Naive thymus-derived CD8-positive, alpha-beta T cell (primary cell): ENCODE data around the gene RDH13. TPM values are rescaled to one million over a fixed set of nuclear protein-coding genes. Genes with fewer than 3 reads are reported as not detected.
"Not testable (repeated sequence)": the region's sequence is repeated elsewhere in the genome, so short reads cannot be mapped to it uniquely, and the experiment has no call there.

ENCODE experiments used
- ATAC-seq, 2 donors: fragments of 150-1000 bp; cut with Tn5 transposase in 1 of 2; sonication (Bioruptor Pico), chemical (Tn5 transposase) in 1 of 2; 1 replicate in 1 of 2; 2 replicates in 1 of 2; pipeline ENCODE4 v1.10.0; 2021; ENCODE audit warnings: mild to moderate bottlenecking in 2 of 2, moderate library complexity in 2 of 2
- POLR2A ChIA-PET: fragments of 350-600 bp; sonication (Branson Sonifier 250); formaldehyde crosslinking; loops from one replicate; lab custom pipeline; 2021; ENCODE audit warnings: antibody characterized with exemption; lab: Charles Lee
- DNase-seq, 10 donors: peaks; one replicate each; pipeline versions ENCODE4 v3.0.0 to v3.0.0-alpha.2; 2020 to 2022
- H3K27ac Mint-ChIP-seq, 10 donors: one replicate each; pipeline ENCODE4 v1.8.0; 2020 to 2022; ENCODE audit warnings: mild to moderate bottlenecking in 10 of 10, mixed read lengths in 10 of 10, moderate library complexity in 4 of 10, inconsistent platforms in 1 of 10
- H3K27me3 Mint-ChIP-seq, 5 donors: one replicate each; pipeline ENCODE4 v1.8.0; 2021 to 2022; ENCODE audit warnings: mixed read lengths in 5 of 5
- H3K36me3 Mint-ChIP-seq, 3 donors: one replicate each; pipeline ENCODE4 v1.8.0; 2020 to 2022; ENCODE audit warnings: mixed read lengths in 3 of 3, mild to moderate bottlenecking in 2 of 3, inconsistent platforms in 1 of 3
- H3K4me1 Mint-ChIP-seq, 4 donors: one replicate each; pipeline ENCODE4 v1.8.0; 2021 to 2022; ENCODE audit warnings: mixed read lengths in 4 of 4
- H3K4me3 Mint-ChIP-seq, 10 donors: one replicate each; pipeline ENCODE4 v1.8.0; 2020 to 2022; ENCODE audit warnings: mild to moderate bottlenecking in 10 of 10, mixed read lengths in 10 of 10, moderate library complexity in 6 of 10, inconsistent platforms in 1 of 10
- H3K9me3 Mint-ChIP-seq, 9 donors: one replicate each; pipeline ENCODE4 v1.8.0; 2020 to 2022; ENCODE audit warnings: mixed read lengths in 9 of 9, mild to moderate bottlenecking in 3 of 9, inconsistent platforms in 1 of 9, moderate library complexity in 1 of 9
- polyA plus RNA-seq, 3 donors: library from polyadenylated mRNA; unstranded; fragments of 300-500 nt; fragmentation: Illumina TruSeq; gene quantifications; one replicate each; pipeline ENCODE4 v1.2.3, GENCODE V29; 2021
- total RNA-seq, 8 experiments: library from RNA in 2 of 8; stranded (reverse) in 2 of 8; gene quantifications; one replicate each; pipeline ENCODE4 v1.2.3 and lab custom pipeline; 2021 to 2026

Gene RDH13
- total and polyA plus RNA-seq, 5 experiments from 2014 or later, result 4.3 to 26.1 (median 18.0) TPM

- H3K27me3 Mint-ChIP-seq, DNase-seq, H3K27ac Mint-ChIP-seq, ATAC-seq, H3K36me3 Mint-ChIP-seq, H3K9me3 Mint-ChIP-seq, H3K4me3 Mint-ChIP-seq, POLR2A ChIA-PET: not testable (repeated sequence)
- peaks cover 16 to 21% (median 16%) of the 10 kb centered on the region in 4 donors for H3K4me1 Mint-ChIP-seq
Observed at GRCh38 chr19:55037603-55038002, 25.3 kb downstream of the RDH13 start.

DNA sequence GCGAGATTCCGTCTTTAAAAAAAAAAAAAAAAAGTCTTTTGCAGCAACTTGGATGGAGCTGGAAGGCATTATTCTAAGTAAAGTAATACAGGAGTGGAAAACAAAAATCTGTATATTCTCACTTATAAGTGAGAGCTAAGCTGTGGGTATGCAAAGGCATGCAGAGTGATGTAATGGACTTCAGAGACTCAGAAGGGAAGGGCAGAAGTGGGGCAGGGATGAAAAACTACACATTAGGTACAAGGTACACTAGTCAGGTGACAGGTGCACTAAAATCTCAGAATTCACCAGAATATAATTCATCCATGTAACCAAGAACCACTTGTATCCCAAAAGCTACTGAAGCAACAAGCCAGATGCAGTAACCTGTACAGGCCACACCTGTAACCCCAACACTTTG lies 26.9 kb downstream of the RDH13 start:
- ATAC-seq (no peak), DNase-seq (no peak)
- Mint-ChIP-seq H3K4me3 (no peak overlapping the region), H3K9me3 (peaks cover 0 to 2% (median 0%) of the 10 kb centered on the region in 9 donors), H3K27ac (no peak overlapping the region), H3K27me3 (no peaks in the 10 kb centered on the region), H3K4me1 (peaks cover under 1 to 5% (median 2%) of the 10 kb centered on the region in 4 donors), H3K36me3 (peaks cover 0 to 5% (median 1%) of the 10 kb centered on the region in 3 donors)
- POLR2A ChIA-PET, result interaction anchor here (0.7 kb wide), 1 partner anchor 607 kb away, joined by 5 read pairs; the partner anchor contains the start of gene ZNF581

DNA sequence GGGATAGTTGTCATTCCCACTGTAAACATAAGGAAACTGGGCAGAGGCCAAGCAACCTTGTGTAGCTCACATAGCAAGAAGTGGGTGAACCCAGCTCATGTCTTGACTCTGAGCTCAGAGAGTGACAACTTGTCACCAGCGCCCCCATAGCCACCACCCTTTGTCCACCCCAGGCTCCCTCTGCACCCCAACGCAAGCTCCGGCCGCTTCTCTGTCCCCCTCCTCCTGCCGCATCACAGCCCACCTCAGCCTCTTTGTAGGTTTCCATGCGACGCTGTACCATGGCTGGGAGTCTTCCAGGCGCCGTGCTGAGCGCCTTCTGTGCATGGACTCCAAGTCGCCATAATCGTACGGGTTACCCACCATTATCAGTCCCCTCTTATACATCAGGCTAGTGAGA lies 28.2 kb downstream of the RDH13 start:
- peaks cover 0 to 3% (median 2%) of the 10 kb centered on the region in 4 donors for H3K4me1 Mint-ChIP-seq
- H3K36me3 Mint-ChIP-seq, result peaks cover 0 to 3% (median under 1%) of the 10 kb centered on the region in 3 donors
- DNase-seq (no peak), ATAC-seq (no peak)
- H3K27me3 Mint-ChIP-seq, result no peaks in the 10 kb centered on the region
- H3K9me3 Mint-ChIP-seq, result no peaks in the 10 kb centered on the region
- no peak overlapping the region for H3K4me3 Mint-ChIP-seq
- POLR2A ChIA-PET, result no interaction called here
- peak overlapping the region in 1 of 10 donors; percentile 20 for H3K27ac Mint-ChIP-seq

DNA sequence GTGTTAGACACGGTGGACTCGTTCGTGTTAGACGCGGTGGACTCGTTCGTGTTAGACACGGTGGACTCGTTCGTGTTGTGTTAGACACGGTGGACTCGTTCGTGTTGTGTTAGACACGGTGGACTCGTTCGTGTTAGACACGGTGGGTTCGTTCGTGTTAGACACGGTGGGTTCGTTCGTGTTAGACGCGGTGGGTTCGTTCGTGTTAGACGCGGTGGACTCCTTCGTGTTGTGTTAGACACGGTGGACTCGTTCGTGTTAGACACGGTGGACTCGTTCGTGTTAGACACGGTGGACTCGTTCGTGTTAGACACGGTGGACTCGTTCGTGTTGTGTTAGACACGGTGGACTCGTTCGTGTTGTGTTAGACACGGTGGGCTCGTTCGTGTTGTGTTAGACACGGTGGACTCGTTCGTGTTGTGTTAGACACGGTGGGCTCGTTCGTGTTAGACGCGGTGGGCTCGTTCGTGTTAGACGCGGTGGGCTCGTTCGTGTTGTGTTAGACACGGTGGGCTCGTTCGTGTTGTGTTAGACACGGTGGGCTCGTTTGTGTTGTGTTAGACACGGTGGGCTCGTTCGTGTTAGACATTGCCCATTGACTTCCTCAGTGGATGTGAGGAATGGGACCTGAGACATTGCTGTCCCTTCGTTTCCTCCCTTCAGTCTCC lies 29.8 kb downstream of the RDH13 start:
- POLR2A ChIA-PET, DNase-seq, ATAC-seq, H3K27ac Mint-ChIP-seq, H3K36me3 Mint-ChIP-seq, H3K4me1 Mint-ChIP-seq, H3K4me3 Mint-ChIP-seq, H3K27me3 Mint-ChIP-seq, H3K9me3 Mint-ChIP-seq: not testable (repeated sequence)

- POLR2A ChIA-PET, result no interaction called here
- no peak overlapping the region for H3K4me3 Mint-ChIP-seq
- H3K27ac Mint-ChIP-seq, result no peak overlapping the region
- peaks cover 0 to 7% (median 5%) of the 10 kb centered on the region in 4 donors for H3K4me1 Mint-ChIP-seq
- H3K27me3 Mint-ChIP-seq, result no peaks in the 10 kb centered on the region
- no peak for ATAC-seq
- no peak for DNase-seq
- peaks cover 0 to 8% (median 3%) of the 10 kb centered on the region in 9 donors for H3K9me3 Mint-ChIP-seq
- H3K36me3 Mint-ChIP-seq, result peaks cover 0 to 6% (median 0%) of the 10 kb centered on the region in 3 donors
Observed at GRCh38 chr19:55032170-55032800, 30.7 kb downstream of the RDH13 start.

DNA sequence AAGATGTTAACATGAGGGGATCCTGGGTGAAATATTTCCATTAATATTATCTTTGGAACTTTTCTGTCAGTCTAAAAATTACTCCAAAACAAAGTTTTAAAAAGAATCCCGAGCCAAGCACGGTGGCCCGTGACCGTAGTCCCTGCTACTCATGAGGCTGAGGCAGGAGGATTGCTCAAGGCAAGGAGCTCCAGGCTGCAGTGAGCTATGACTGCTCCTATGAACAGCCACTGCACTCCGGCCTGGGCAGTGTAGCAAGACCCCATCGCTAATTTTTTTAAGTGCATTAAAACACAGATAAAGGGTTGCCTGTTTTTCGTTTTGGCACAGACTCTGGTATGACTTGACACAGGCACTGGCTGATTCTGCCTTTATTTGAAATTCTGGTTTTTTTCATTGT lies 31.8 kb downstream of the RDH13 start:
- no peak overlapping the region for H3K4me3 Mint-ChIP-seq
- H3K27ac Mint-ChIP-seq, result no peak overlapping the region
- H3K9me3 Mint-ChIP-seq, result peaks cover 0 to 10% (median 5%) of the 10 kb centered on the region in 9 donors
- H3K27me3 Mint-ChIP-seq, result no peaks in the 10 kb centered on the region
- DNase-seq (no peak), ATAC-seq (no peak)
- peaks cover 0 to 6% (median 3%) of the 10 kb centered on the region in 3 donors for H3K36me3 Mint-ChIP-seq
- POLR2A ChIA-PET, result interaction anchor here (0.6 kb wide), 1 partner anchor 26 kb away, joined by 3 read pairs; no protein-coding TSS in a partner anchor
- H3K4me1 Mint-ChIP-seq, result peaks cover 3 to 8% (median 6%) of the 10 kb centered on the region in 4 donors

GRCh38 chr19:55028757-55029156 lies 34.2 kb downstream of the RDH13 start:
- H3K27ac Mint-ChIP-seq, result peak overlapping the region in 3 of 10 donors; percentile 43 to 74 (median 45)
- ATAC-seq (no peak), DNase-seq (no peak)
- peaks cover 4 to 13% (median 10%) of the 10 kb centered on the region in 4 donors for H3K4me1 Mint-ChIP-seq
- no peak overlapping the region for H3K4me3 Mint-ChIP-seq
- peaks cover 0 to 27% (median 20%) of the 10 kb centered on the region in 9 donors for H3K9me3 Mint-ChIP-seq
- POLR2A ChIA-PET, result no interaction called here
- peaks cover 0 to 12% (median 3%) of the 10 kb centered on the region in 3 donors for H3K36me3 Mint-ChIP-seq
- H3K27me3 Mint-ChIP-seq, result no peaks in the 10 kb centered on the region

DNA sequence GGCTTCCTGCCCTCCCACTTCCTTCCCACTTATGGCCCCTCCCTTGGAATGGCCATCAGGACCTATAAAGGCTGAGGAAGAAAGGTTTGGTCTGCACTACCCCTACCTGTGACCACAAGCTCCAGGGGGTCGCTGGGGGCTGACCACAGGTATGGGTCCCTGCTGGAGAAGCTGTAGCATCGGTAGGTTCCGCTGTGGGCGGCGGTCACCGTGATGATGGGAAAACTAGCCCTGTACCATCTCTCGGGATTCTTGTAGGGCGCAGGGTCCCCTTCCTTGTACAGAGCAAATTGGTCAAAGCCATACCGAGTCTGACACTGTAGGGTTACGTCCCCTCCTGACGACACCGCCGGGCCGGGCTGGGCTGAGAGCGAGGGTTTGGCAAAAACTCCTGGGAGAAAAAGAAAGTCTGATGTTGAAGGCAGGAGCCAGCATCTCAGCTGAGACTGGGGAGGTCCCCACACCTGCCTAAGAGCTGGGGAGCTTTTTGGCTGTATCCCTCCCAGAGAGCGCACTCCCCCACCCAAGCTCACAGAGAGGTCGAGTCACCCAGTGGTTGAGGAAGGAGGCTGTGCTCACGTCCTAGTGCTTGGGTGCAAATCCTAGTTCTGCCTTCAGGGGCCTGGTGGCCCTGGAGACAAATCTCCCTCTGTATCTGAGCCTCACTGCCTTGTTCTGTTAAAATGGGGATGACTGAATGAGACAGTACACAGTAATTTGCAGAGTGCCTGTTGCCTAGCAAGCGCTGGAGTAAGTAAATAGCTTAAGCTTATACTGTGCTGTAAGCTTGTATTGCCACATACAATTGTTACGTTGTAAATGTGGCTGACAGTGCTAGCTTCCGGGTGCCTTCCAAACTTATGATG lies 35.2 kb downstream of the RDH13 start:
- DNase-seq (no peak), ATAC-seq (peak in 1 of 2 donors; percentile 51)
- H3K36me3 Mint-ChIP-seq, result peaks cover 0 to 17% (median 7%) of the 10 kb centered on the region in 3 donors
- POLR2A ChIA-PET, result interaction anchor here (0.8 kb wide), 1 partner anchor 35 kb away, joined by 3 read pairs; the partner anchor contains the start of gene RDH13
- peaks cover 0 to 35% (median 28%) of the 10 kb centered on the region in 9 donors for H3K9me3 Mint-ChIP-seq
- H3K27me3 Mint-ChIP-seq, result no peaks in the 10 kb centered on the region
- H3K4me1 Mint-ChIP-seq, result peaks cover 4 to 13% (median 12%) of the 10 kb centered on the region in 4 donors
- peak overlapping the region in 6 of 10 donors; percentile 19 to 85 (median 54) for H3K27ac Mint-ChIP-seq
- no peak overlapping the region for H3K4me3 Mint-ChIP-seq

DNA sequence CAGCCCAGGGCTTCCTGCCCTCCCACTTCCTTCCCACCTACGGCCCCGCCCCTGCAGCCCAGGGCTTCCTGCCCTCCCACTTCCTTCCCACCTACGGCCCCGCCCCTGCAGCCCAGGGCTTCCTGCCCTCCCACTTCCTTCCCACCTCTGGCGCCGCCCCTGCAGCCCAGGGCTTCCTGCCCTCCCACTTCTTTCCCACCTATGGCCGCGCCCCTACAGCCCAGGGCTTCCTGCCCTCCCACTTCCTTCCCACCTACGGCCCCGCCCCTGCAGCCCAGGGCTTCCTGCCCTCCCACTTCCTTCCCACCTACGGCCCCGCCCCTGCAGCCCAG lies 35.8 kb downstream of the RDH13 start:
- H3K27me3 Mint-ChIP-seq, ATAC-seq, DNase-seq, H3K27ac Mint-ChIP-seq, H3K4me3 Mint-ChIP-seq, POLR2A ChIA-PET: not testable (repeated sequence)
- Mint-ChIP-seq H3K9me3 (peaks cover 0 to 40% (median 30%) of the 10 kb centered on the region in 9 donors), H3K4me1 (peaks cover 4 to 13% (median 12%) of the 10 kb centered on the region in 4 donors), H3K36me3 (peaks cover 5 to 17% (median 13%) of the 10 kb centered on the region in 3 donors)

DNA sequence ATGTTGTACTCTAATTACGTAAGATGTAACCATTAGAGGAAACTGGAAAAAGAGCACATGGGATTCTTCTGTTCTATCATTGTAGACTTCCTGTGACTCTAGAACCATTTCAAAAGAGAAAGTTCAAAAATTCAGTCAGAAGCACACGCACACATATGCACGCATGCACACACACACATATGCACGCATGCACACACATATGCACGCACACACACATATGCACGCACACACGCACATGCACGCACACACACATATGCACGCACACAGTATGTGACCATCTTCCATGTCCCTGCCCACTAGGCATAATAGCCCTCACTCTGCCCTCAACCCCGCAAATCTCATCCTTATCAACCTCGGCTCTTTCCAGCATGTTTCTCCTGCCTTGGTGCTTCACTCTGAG lies 38.8 kb downstream of the RDH13 start:
- no peaks in the 10 kb centered on the region for H3K27me3 Mint-ChIP-seq
- POLR2A ChIA-PET, result interaction anchor here (0.6 kb wide), 1 partner anchor 485 kb away, joined by 6 read pairs; no protein-coding TSS in a partner anchor
- ATAC-seq, result no peak
- H3K9me3 Mint-ChIP-seq, result peaks cover 0 to 56% (median 30%) of the 10 kb centered on the region in 9 donors
- H3K36me3 Mint-ChIP-seq, result peaks cover 19 to 21% (median 21%) of the 10 kb centered on the region in 3 donors
- H3K4me1 Mint-ChIP-seq, result peaks cover 4 to 13% (median 11%) of the 10 kb centered on the region in 4 donors
- no peak overlapping the region for H3K4me3 Mint-ChIP-seq
- no peak for DNase-seq
- H3K27ac Mint-ChIP-seq, result peak overlapping the region in 1 of 10 donors; percentile 34

DNA sequence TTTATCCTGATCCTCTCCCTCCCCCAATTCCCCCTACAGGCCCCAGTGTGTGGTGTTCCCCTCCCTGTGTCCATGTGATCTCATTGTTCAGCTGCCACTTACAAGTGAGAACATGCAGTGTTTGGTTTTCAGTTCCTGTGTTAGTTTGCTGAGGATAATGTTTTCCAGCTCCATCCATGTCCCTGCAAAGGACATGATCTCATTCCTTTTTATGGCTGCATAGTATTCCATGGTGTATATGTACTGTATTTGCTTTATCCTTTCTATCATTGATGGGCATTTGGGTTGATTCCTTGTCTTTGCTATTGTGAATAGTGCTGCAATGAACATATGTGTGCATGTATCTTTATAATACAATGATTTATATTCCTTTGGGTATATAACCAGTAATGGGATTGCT lies 42.6 kb downstream of the RDH13 start:
- H3K36me3 Mint-ChIP-seq, result peaks cover 24 to 45% (median 38%) of the 10 kb centered on the region in 3 donors
- H3K4me1 Mint-ChIP-seq, ATAC-seq, H3K27me3 Mint-ChIP-seq, H3K27ac Mint-ChIP-seq, DNase-seq, POLR2A ChIA-PET: not testable (repeated sequence)
- H3K4me3 Mint-ChIP-seq, result peak overlapping the region in 1 of 10 donors; percentile 20
- peaks cover 0 to 67% (median 21%) of the 10 kb centered on the region in 9 donors for H3K9me3 Mint-ChIP-seq

DNA sequence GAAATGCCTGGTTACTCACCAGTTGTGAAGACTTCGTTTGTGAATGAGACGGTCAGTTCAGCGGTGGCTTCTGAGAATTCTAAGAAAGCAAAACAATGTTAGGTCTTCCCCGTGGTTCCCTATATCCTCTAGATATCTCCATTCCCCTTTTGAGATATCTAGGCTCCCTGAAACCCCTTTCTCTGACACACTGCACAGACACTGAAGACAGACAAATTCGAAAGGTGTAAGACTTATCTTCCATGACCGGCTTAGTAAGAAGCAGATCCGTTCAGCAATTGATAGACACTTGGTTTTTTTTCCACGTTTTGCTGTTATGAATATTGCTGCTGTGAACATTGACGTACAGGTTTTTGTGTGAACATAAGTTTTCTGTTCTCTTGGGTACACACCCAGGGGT lies 44.3 kb downstream of the RDH13 start:
- no peak for ATAC-seq
- H3K4me1 Mint-ChIP-seq, result peaks cover 0 to 10% (median 6%) of the 10 kb centered on the region in 4 donors

More for the DNA sequence above, 44.3 kb downstream of the RDH13 start:
- Mint-ChIP-seq H3K27ac (no peak overlapping the region), H3K36me3 (peaks cover 23 to 55% (median 46%) of the 10 kb centered on the region in 3 donors), H3K9me3 (peaks cover 0 to 66% (median 16%) of the 10 kb centered on the region in 9 donors), H3K4me3 (no peak overlapping the region), H3K27me3 (peaks cover 0 to 3% (median 0%) of the 10 kb centered on the region in 5 donors)
- POLR2A ChIA-PET, result no interaction called here
- no peak for DNase-seq
